Mesothelial cell of epicardium (in vitro differentiated cells): ENCODE results near the gene EFNB1. TPM values are rescaled to one million over a fixed set of nuclear protein-coding genes. Genes with fewer than 3 reads are reported as not detected.

Experiments
- DNase-seq, 2 experiments: peaks; one replicate each; pipeline ENCODE4 v3.0.0; 2021; ENCODE audit warnings: low spot score in 2 of 2; ENCODE audit not compliant: unreplicated experiment in 2 of 2
- H3K27ac Mint-ChIP-seq: 2 replicates; pipeline ENCODE4 v1.8.0; 2021; ENCODE audit warnings: mixed read lengths
- H3K27me3 Mint-ChIP-seq: 2 replicates; pipeline ENCODE4 v1.8.0; 2021; ENCODE audit warnings: low read depth, mixed read lengths
- H3K36me3 Mint-ChIP-seq: 2 replicates; pipeline ENCODE4 v1.8.0; 2021; ENCODE audit warnings: mixed read lengths
- H3K4me1 Mint-ChIP-seq: 2 replicates; pipeline ENCODE4 v1.8.0; 2021; ENCODE audit warnings: mixed read lengths
- H3K4me3 Mint-ChIP-seq: 2 replicates; pipeline ENCODE4 v1.8.0; 2021; ENCODE audit warnings: mild to moderate bottlenecking, moderate library complexity, mixed read lengths
- H3K9me3 Mint-ChIP-seq: 2 replicates; pipeline ENCODE4 v1.8.0; 2021; ENCODE audit warnings: mixed read lengths
- CTCF ChIP-seq: fragments of 200-600 bp; sonication (generic); IDR thresholded peaks from one replicate; pipeline ENCODE4 v1.5.0; 2021; ENCODE audit warnings: antibody characterized with exemption; ENCODE audit not compliant: unreplicated experiment
- total RNA-seq: library from RNA; stranded (reverse); gene quantifications from 3 replicates; pipeline ENCODE4 v1.2.1, GENCODE V29; 2021

EFNB1 gene
- total RNA-seq, 1 donor from 2014 or later: 71.6 TPM

GRCh38 chrX:68847172-68847571 is 18.4 kb downstream of the EFNB1 start:
- Mint-ChIP-seq H3K9me3 (no peaks in the 10 kb centered on the region), H3K27me3 (no peaks in the 10 kb centered on the region), H3K4me3 (no peak overlapping the region), H3K27ac (no peak overlapping the region), H3K4me1 (peaks cover 19% of the 10 kb centered on the region), H3K36me3 (no peaks in the 10 kb centered on the region)
- no peak for TF ChIP-seq CTCF
- DNase-seq: no peak

- peaks cover 4% of the 10 kb centered on the region for H3K9me3 Mint-ChIP-seq
- no peak overlapping the region for H3K4me3 Mint-ChIP-seq
- H3K27me3 Mint-ChIP-seq: no peaks in the 10 kb centered on the region
- no peak for DNase-seq
- no peaks in the 10 kb centered on the region for H3K36me3 Mint-ChIP-seq
- peaks cover 19% of the 10 kb centered on the region for H3K4me1 Mint-ChIP-seq
- no peak for TF ChIP-seq CTCF
- H3K27ac Mint-ChIP-seq: no peak overlapping the region
Observed at GRCh38 chrX:68848189-68848940, 19.5 kb downstream of the EFNB1 start.

- H3K36me3 Mint-ChIP-seq: no peaks in the 10 kb centered on the region
- no peak overlapping the region for H3K27ac Mint-ChIP-seq
- H3K4me1 Mint-ChIP-seq: peaks cover 19% of the 10 kb centered on the region
- H3K9me3 Mint-ChIP-seq: peaks cover 10% of the 10 kb centered on the region
- no peak for TF ChIP-seq CTCF
- H3K27me3 Mint-ChIP-seq: no peaks in the 10 kb centered on the region
- H3K4me3 Mint-ChIP-seq: no peak overlapping the region
- DNase-seq: no peak
Observed at GRCh38 chrX:68851082-68851481, 22.3 kb downstream of the EFNB1 start.

GRCh38 chrX:68852046-68852445 is 23.2 kb downstream of the EFNB1 start:
- no peak for TF ChIP-seq CTCF
- DNase-seq: no peak
- Mint-ChIP-seq H3K27ac (no peak overlapping the region), H3K36me3 (no peaks in the 10 kb centered on the region), H3K4me3 (no peak overlapping the region), H3K9me3 (peaks cover 13% of the 10 kb centered on the region), H3K4me1 (peaks cover 10% of the 10 kb centered on the region), H3K27me3 (no peaks in the 10 kb centered on the region)

- DNase-seq: no peak
- H3K4me3 Mint-ChIP-seq: no peak overlapping the region
- H3K27ac Mint-ChIP-seq: no peak overlapping the region
- no peaks in the 10 kb centered on the region for H3K36me3 Mint-ChIP-seq
- no peaks in the 10 kb centered on the region for H3K27me3 Mint-ChIP-seq
- peaks cover 25% of the 10 kb centered on the region for H3K9me3 Mint-ChIP-seq
- TF ChIP-seq CTCF: no peak
- H3K4me1 Mint-ChIP-seq: peaks cover 10% of the 10 kb centered on the region
Observed at GRCh38 chrX:68853665-68854251, 24.9 kb downstream of the EFNB1 start.
